ENCODE data around the gene ALX4. TPM values are rescaled to one million over a fixed set of nuclear protein-coding genes. Genes with fewer than 3 reads are reported as not detected.

ALX4 gene
- total RNA-seq, 1 donor from 2014 or later = not detected

DNA sequence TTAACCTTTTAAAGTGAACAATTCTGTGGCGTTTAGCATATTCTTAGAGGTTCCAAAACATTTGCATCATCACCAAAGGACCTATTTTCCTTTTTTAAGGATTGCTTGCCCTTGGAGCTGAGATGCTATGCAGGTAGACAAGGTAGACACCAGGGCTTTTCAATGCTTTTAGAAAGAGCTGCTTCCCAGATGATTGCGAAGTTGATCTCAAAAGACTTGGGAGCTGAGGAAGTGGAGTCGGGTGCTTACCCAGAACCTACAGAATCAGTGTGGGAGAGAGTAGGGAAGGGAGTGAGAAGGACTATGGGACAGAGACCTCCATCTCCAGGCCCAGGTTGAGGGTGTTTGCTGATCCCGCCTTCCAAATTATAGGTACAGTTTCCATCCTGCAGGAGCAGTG lies 11.1 kb upstream of the ALX4 start:
- no peak overlapping the region for H3K4me3 Mint-ChIP-seq
- intact Hi-C loops (cut with micrococcal nuclease) = no loop called here
- CTCF ChIA-PET = no interaction called here

GRCh38 chr11:44320289-44320973 lies 10.5 kb upstream of the ALX4 start:
- ATAC-seq (ENCODE audit: low read depth) = no peak
- H3K9me3 Mint-ChIP-seq = no peaks in the 10 kb centered on the region
- ChIA-PET CTCF (no interaction called here), POLR2A (no interaction called here)
- H3K4me1 Mint-ChIP-seq = peaks cover 17% of the 10 kb centered on the region
- peaks cover 78% of the 10 kb centered on the region for H3K27me3 Mint-ChIP-seq
- H3K36me3 Mint-ChIP-seq (ENCODE audit: low read depth) = no peaks in the 10 kb centered on the region
- H3K27ac Mint-ChIP-seq = no peak overlapping the region
- TF ChIP-seq, protein P1, sequence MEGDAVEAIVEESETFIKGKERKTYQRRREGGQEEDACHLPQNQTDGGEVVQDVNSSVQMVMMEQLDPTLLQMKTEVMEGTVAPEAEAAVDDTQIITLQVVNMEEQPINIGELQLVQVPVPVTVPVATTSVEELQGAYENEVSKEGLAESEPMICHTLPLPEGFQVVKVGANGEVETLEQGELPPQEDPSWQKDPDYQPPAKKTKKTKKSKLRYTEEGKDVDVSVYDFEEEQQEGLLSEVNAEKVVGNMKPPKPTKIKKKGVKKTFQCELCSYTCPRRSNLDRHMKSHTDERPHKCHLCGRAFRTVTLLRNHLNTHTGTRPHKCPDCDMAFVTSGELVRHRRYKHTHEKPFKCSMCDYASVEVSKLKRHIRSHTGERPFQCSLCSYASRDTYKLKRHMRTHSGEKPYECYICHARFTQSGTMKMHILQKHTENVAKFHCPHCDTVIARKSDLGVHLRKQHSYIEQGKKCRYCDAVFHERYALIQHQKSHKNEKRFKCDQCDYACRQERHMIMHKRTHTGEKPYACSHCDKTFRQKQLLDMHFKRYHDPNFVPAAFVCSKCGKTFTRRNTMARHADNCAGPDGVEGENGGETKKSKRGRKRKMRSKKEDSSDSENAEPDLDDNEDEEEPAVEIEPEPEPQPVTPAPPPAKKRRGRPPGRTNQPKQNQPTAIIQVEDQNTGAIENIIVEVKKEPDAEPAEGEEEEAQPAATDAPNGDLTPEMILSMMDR (IDR thresholded peaks at IDR 0.05) = no peak
- intact Hi-C loops (cut with micrococcal nuclease) = no loop called here
- no peak overlapping the region for H3K4me3 Mint-ChIP-seq
- no peak for DNase-seq

More for the DNA sequence above, 11.1 kb upstream of the ALX4 start:
- no peaks in the 10 kb centered on the region for H3K9me3 Mint-ChIP-seq
- ATAC-seq (ENCODE audit: low read depth) = no peak
- no peak overlapping the region for H3K27ac Mint-ChIP-seq
- H3K4me1 Mint-ChIP-seq = peaks cover 12% of the 10 kb centered on the region
- TF ChIP-seq, protein P1 (IDR thresholded peaks at IDR 0.05) = no peak
- H3K27me3 Mint-ChIP-seq = peaks cover 80% of the 10 kb centered on the region
- POLR2A ChIA-PET = no interaction called here
- H3K36me3 Mint-ChIP-seq (ENCODE audit: low read depth) = no peaks in the 10 kb centered on the region
- no peak for DNase-seq

DNA sequence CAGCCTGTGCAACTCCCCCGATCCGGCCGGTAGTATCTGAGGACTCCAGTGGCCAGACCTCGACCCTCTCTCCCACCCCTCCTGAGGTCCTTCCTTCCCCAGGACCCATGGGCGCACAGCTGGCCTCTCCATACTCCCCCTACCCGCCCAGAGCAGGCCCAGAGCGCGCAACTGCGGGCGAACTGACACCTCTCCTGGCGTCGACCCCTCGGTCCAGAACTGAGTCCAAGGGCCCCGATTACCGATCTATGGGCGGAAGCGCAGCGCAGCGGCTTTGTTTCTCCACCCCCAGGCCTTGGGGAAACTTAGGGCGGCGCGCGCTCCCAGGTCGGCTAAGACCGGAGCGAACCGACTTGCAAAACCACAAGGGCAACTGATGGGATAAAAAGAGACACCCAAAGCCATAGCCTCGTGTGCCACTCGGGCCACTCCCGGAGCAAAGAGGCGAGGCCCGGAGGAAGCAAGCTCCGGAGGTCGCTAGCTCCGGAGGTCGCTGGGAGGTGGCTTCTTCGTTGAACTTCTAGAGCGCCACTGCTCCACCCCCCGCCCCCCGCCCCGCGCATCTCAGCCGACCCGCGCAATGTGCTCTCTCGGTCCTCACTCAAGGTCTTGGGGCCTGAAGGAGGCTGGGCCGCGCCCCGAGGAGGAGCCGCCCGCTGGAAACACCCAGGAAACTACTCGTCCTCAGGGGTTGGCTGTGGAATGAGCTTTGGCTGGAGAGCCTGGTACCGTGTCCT lies 9.8 kb upstream of the ALX4 start:
- Mint-ChIP-seq H3K9me3 (no peaks in the 10 kb centered on the region), H3K27me3 (peaks cover 82% of the 10 kb centered on the region), H3K36me3 (ENCODE audit: low read depth) (no peaks in the 10 kb centered on the region), H3K4me1 (peaks cover 19% of the 10 kb centered on the region), H3K4me3 (no peak overlapping the region), H3K27ac (no peak overlapping the region)
- TF ChIP-seq, protein P1 (IDR thresholded peaks at IDR 0.05) = no peak
- POLR2A ChIA-PET = no interaction called here
- DNase-seq (no peak), ATAC-seq (ENCODE audit: low read depth) (no peak)
- intact Hi-C loops (cut with micrococcal nuclease) = loop anchor here (2.0 kb wide), 1 partner anchor 15 kb away; no protein-coding TSS in a partner anchor
- CTCF ChIA-PET = no interaction called here

- no peaks in the 10 kb centered on the region for H3K9me3 Mint-ChIP-seq
- H3K4me3 Mint-ChIP-seq = no peak overlapping the region
- no peak for ATAC-seq (ENCODE audit: low read depth)
- intact Hi-C loops (cut with micrococcal nuclease) = loop anchor here (2.0 kb wide), 1 partner anchor 14 kb away; no protein-coding TSS in a partner anchor
- TF ChIP-seq, protein P1 (IDR thresholded peaks at IDR 0.05) = no peak
- no peak overlapping the region for H3K27ac Mint-ChIP-seq
- H3K36me3 Mint-ChIP-seq (ENCODE audit: low read depth) = no peaks in the 10 kb centered on the region
- no peak for DNase-seq
- ChIA-PET POLR2A (no interaction called here), CTCF (no interaction called here)
- H3K27me3 Mint-ChIP-seq = peaks cover 83% of the 10 kb centered on the region
- H3K4me1 Mint-ChIP-seq = peaks cover 19% of the 10 kb centered on the region
Measured at GRCh38 chr11:44319170-44319551, 9.2 kb upstream of the ALX4 start.

DNA sequence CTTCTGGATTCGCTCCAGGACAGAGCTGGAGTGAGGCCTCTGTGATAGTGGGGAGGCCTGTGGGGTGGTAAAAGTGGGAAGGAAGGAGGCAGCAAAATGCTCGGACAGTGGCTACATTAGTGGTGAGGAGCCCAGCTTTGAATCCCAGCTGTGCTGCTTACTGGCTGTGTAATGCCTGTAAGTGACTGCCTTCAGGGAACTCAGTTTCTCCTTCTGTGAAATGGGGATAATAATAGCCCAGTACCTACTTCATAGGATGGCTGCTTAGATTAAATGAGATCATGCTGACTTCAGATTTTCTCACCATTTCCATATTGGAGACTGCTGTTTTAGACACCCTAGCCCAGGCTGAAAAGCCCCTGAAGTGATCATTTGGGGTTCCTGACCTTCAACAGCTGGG lies 8.4 kb upstream of the ALX4 start:
- ChIA-PET CTCF (no interaction called here), POLR2A (no interaction called here)
- H3K4me1 Mint-ChIP-seq = peaks cover 19% of the 10 kb centered on the region
- H3K36me3 Mint-ChIP-seq (ENCODE audit: low read depth) = no peaks in the 10 kb centered on the region
- H3K27me3 Mint-ChIP-seq = peaks cover 80% of the 10 kb centered on the region
- TF ChIP-seq, protein P1 (IDR thresholded peaks at IDR 0.05) = no peak
- intact Hi-C loops (cut with micrococcal nuclease) = loop anchor here (2.0 kb wide), 1 partner anchor 14 kb away; no protein-coding TSS in a partner anchor
- H3K4me3 Mint-ChIP-seq = no peak overlapping the region
- H3K9me3 Mint-ChIP-seq = no peaks in the 10 kb centered on the region
- DNase-seq (no peak), ATAC-seq (ENCODE audit: low read depth) (no peak)
- no peak overlapping the region for H3K27ac Mint-ChIP-seq

All from activated B cell treated with CpG ODN at 0.5 μM for 24 hours (primary cell).